GM18868 (cell line): ENCODE measurements around the gene LRRTM3.
A peak's percentile ranks its signal among the peaks of the same experiment; 100 is the strongest.

Source experiments
- ATAC-seq: cut with Tn5 transposase; IDR thresholded peaks from one replicate; pipeline ENCODE4 v1.9.1; 2021; ENCODE audit warnings: mild to moderate bottlenecking, moderate library complexity; ENCODE audit not compliant: unreplicated experiment

The LRRTM3 gene

DNA sequence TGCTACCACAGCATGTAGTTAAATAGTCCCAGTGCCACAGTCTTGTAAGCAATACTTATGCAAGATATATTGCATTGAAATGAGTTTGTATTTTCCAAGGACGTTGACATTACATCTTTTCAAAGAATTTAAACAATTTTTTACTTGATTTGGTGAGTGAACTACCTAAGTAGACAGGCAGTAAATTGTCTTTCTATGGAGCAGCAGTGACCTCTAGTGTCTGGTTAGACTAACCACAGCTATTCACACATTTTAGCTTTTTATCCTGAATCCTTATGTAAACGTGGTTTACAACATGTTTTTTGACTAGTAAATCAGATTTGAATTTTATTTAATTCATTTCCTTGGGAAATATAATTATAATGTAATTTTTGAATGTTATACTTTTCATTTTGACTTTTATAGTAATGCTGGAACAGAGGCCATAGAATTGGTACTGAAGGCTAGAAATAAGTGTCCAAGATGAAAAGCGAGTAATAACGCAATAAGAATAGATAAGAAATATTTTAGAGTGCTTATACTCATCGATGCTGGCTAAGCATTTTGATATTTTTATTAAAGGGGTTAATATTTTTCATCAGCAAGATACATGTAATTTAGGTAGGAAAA lies 5.6 kb downstream of the LRRTM3 start:
- peak; percentile 87 for ATAC-seq

- ATAC-seq = no peak
Observed at GRCh38 chr10:66931949-66932343, 6.1 kb downstream of the LRRTM3 start.

DNA sequence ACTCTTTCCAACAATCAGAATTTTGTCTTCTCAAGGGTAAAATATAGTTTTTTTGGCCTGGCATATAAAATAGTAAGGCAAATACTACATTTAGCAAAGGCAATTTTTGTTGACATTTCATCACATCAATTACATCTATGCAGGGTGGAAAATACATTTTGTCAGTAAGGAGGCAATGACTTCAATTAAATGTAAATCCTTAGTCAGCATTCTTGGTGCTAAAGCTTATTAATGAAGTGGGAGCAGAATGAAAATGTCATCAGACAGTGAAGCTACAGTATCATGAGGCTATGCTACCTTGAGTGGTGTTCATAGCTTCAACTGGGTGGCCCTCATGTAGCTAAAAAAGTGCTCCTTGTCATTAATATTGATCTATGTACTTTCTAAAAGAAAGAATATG lies 8.9 kb downstream of the LRRTM3 start:
- ATAC-seq = no peak

DNA sequence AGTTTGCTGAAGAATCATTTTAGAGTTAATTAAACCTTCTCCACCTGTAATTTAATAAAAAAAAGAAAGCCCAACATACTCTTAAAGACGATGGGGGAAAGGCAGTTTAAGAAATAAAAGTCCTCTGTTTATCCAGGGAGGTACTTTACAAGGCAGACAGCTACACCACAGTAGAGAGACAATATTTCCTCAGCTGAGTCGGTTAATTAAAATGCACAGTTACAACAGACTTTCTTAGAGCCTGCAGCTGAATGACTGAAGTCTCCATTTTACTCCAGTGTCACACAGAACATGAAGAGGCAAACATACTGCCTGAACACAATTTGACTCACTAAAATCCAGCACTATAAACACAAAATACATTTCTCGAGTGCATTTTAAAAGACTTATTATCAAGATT lies 15.1 kb downstream of the LRRTM3 start:
- ATAC-seq = no peak

GRCh38 chr10:66941491-66941890 lies 15.7 kb downstream of the LRRTM3 start:
- no peak for ATAC-seq

DNA sequence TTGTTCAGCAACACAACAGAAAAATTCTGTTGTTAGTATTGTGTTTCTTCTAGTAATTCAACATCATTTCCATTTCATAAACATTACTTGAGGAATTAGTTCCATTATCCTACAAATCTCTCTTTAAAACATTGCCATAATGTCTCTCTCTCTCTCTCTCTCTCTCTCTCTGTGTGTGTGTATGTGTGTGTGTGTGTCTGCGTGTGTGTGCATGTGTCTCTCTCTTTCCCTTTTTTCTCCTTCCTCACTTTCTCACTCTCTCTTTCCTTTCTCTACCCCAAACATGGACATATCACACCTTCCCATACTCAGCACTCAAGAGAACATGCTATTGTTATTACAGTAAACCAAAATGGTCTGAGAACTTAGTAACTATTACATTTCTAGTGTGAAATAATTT lies 16.6 kb downstream of the LRRTM3 start:
- ATAC-seq = no peak

DNA sequence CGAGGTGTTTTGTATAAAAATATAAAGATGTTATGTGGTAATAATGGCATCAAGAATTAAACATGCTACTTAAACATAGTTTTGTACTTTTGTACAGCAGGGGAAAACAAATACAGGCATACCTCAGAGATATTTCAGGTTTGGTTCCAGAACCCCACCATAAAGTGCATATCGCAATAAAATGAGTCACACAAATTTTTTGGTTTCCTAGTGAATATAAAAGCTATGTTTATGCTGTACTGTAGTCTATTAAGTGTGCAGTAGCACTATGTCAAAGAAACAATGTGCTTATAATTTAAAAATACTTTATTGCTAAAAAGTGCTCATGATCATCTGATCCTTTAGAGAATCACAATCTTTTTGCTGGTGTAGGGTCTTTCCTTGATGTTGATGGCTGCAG lies 17.8 kb downstream of the LRRTM3 start:
- no peak for ATAC-seq

- ATAC-seq = no peak
Observed at GRCh38 chr10:66951896-66952295, 26.1 kb downstream of the LRRTM3 start.

DNA sequence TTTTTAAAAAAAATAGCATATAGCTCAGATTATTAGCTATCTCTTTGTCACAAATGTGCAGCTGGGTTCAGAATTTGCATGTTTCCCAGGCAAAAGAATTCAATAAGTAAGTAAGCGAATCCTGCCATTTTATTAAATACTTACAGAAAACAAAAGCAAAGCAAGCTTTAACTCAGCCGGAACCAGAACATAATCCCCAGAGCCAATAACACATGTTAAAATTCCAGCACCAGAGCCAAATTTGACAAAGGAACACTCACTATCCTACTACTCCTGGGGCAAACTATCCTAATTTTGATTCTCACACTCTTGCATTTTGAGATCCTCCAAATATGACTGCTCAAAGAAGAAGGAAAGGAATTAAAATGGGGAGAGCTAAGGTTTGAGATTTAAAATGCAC lies 32.6 kb downstream of the LRRTM3 start:
- ATAC-seq = no peak

- no peak for ATAC-seq
Observed at GRCh38 chr10:66964946-66965345, 39.1 kb downstream of the LRRTM3 start.

DNA sequence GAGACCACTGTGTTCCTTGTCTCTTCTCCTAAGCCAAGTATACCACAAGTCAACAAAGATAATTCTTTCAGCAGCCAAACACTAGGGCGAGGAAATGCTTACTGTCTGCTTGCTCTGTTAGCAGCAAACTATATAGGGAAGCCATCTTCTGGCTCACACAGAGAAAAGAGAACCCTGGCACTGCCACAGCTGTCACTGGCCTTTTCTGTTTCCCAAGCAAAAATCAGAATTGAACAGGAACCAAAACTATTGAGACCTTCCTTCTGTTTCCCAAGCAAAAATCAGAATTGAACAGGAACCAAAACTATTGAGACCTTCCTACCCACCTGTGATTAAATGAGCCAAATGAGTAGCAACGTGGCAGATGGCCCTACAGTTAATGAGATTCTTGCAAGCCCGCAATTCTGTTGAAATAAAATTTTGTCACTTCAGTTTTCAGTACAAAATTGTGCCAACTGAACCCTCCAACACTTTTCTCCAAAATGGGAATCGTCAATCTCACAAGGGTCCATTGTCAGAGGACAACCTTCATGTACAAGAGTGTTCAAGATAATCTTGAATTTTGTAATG lies 54.5 kb downstream of the LRRTM3 start:
- ATAC-seq = no peak

DNA sequence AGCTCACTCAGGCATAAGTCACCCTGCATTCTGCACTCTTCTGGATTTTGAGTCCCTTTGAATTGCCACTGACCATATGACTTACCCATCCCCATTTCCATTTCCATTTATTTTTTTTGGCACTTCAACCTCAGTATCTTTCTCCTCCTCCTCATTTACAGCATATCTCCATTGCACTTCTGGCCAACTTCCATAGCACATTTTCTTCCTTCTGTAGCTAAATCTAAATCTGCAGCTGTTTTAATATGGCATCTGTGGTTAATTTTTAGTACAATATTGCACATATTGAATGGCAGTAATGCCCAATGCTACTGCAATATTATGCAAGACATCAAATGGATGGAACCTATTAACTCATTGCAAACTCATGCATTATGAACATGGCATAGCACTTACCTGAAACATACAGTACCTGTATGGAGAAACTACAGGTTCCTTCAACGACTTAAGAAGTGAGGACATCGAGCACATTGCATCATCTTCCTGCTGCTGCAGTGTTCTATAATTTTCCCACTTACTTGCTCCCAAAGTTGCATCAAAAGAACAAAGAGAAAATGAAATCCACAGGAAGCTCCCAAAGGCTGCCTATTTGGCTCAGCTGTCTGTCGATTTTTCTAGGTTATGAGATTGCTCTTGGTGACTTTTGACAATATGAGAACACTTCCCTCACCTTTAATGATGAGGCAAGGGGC lies 55.7 kb downstream of the LRRTM3 start:
- ATAC-seq = no peak

GRCh38 chr10:66982053-66982420 lies 56.2 kb downstream of the LRRTM3 start:
- no peak for ATAC-seq

DNA sequence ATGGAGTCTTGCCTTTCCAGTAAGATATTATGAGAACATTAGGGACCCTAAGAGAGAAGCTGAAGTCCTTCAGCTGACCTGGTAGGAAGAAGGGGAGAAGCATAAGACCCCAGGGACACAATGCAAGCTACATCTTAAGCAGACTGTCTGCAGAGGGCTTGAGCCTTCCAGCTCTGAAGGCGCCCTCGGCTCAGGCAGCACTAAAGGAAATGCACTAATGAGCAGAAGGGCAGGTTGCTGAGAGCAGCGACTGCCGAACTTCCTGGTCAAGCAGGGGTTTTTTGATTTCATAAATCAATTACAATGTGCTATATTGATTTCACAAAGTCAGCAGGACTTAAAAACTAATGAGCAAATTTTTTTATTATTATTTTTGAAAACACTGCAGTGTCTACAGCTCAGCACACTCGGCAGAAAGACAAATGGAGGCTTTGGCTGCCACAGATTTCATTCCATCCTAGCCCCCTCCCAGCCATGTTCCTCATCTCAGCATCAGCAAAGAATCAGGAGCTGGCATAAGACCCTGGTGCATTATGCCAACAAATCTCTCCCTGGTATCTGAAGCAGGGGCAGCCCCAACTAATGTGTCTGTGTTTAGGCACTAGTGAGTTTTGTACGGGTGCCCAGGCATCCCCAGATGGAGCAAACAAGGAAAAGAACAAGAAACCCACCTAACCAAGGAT lies 57.1 kb downstream of the LRRTM3 start:
- ATAC-seq = no peak

DNA sequence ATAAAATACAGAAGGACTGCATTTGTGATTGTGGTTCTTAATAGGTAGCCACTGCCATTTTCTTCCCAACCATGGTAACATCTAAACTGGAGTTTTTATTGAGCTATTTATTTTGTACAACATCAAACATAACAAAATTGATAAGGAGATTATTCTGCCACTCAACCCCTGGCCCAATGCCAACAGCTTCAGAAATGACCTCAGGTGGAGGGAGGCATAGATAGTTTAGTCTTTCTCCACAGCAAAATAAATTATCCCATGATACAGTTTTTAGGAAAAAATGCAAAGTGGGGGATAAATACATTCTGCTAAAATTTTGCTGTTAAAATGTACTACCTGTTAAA lies 57.6 kb downstream of the LRRTM3 start:
- no peak for ATAC-seq

DNA sequence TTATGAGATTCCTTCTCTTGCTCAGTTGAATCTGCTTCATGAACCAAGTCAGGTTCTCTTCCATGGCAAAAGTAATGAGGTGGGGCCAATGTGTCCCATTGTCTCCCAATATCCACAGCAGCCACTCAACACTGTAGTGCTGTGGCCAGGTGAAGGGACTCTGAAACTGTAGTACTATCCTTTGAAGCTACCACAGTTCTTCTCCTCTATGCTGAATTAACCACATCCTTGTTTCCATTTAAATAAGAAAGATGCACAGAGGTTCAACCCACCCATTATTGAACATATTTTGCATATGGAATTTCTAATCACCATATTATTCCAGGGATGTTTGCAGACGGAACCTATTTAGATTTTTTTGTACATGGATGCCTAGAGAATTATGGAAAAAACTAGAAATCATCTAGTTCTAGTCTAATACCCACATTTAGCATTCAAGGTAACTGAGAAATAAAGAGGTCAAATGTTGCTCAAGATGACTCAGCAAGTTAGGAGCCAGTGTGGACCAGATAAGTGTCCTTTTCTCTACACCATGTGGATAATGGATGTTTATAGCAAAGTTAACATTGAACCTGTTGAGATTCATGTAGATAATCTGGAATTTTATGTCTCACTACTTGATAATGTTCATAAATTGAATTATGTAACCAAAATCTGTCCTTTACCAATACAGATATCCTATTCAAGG lies 64.5 kb downstream of the LRRTM3 start:
- no peak for ATAC-seq

GRCh38 chr10:66996996-66997395 lies 71.2 kb downstream of the LRRTM3 start:
- no peak for ATAC-seq

DNA sequence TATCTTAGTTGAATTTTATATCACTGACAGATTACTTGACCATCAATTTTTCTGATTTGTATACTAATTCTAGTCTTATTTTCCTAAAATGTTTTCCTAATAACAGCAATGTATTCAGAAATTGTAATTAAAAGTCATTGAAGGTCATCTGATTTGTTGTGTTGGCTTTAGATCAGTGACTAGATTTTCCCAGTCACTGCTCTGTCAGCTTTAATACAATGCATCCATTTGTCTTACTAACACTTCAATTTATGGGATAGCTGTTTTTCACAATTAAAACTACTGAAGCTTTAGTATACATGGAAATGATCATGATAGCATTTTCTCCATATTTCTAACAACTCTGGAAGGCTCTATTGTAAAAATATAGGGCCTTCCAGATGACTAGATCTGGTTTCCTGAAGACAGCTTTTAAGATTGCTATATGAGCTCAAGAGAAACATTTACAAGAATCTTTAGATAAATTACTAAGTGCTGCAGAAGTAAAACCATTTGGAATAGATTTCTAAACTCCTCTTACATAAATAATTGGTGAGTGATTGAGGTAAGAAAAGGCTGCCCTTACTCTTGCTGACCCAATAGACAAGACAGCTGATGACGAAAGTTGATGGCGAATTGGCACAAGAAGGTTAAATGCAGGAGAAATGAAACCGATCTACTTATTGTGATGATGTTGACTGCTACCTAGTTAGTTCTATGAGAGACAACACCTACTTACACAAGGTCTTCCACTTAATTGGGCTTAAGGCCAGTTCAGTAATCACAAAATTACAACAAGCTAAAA lies 74.1 kb downstream of the LRRTM3 start:
- ATAC-seq = no peak

DNA sequence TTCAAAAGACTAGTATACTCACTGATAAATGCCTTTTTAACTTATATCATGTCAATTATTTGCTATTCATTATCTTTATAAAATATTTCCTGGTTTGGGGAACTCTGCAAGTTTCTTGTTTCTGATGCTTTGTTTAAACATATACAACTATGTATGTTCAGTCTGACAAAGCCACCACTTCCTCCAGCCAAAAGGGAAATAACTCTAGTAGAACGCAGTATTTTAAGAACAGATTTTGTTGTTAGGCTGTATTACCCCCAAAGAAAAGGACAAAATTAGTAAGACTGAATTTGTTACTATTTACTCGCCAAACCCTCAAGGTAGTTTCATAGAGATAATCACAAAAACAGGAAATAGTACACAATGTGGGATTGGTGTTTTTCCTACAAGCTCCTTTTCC lies 78.9 kb downstream of the LRRTM3 start:
- ATAC-seq = no peak

- no peak for ATAC-seq
Observed at GRCh38 chr10:67005981-67006380, 80.1 kb downstream of the LRRTM3 start.

DNA sequence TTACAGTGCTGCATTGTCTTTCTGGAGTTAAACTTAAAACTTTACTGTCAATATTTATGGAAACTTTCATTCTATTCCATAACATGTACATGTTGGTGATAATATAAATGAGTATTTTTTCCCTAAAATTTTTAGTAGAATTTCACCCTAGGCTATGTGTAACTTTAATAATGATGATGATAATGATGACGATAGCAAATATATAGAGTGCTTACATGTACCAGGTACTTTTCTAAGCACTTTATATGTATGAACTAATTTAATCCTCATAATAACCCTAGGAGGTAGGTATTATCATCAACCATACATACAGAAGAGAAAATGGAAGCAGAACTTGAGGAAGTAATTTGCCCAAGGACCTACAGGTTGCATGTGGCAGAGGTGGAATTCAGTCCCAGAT lies 85.6 kb downstream of the LRRTM3 start:
- no peak for ATAC-seq
